Stimulated activated CD4-positive, alpha-beta T cell treated with anti-CD3 and anti-CD28 coated beads, Interleukin-1b, Interleukin-23, amount 100 ng/mL, for 4 hours (primary cell): ENCODE results near the gene SLC6A5.
"Not testable (repeated sequence)": the region's sequence is repeated elsewhere in the genome, so short reads cannot be mapped to it uniquely, and the experiment has no call there.

Experiments
- DNase-seq, 2 donors: peaks; one replicate each; pipeline ENCODE4 v3.0.0-alpha.2; 2020; ENCODE audit warnings: low read depth in 2 of 2

The SLC6A5 gene

DNA sequence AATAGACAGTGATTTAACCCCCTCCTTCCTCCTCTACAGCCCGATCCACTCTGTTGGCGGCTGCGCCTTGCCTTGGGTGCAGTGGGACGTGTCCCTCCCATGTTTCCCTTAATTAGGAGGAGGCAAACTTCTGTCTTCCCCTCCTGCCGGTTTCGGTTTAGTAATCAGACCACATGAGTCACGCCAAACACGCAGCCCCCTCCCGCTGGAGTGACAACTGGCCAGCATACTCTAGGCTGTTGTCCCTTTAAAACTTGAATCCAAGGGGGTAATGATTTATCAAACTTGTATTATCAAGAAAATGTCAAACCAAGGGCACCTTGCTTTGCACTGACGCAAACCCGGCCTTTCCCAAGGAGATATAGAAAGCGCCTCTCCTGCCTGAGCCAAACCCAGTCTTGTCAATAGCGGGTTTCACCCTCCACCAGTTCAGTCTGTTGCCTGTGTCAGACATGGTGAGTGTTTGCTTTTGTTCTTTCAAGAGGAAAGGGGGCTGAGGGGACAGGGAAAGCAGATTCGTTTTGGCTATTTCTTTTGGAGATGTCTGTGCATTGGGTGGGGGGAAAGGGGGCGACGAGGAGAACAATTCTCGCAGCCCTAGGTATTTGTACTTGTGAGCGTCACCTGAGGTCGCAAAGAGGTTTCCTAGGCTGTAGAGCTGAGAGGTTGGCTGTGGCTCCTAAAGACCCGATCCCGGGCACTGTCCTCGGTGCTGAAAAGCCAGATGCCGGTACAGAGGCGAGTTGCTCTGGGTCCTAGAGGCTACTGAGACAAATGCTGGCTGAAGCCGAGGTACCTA is at the start of gene SLC6A5:
TSS of gene SLC6A5 (plus strand) at position 388 of the 799 bp plus-strand sequence. CDS start at position 453, 65 bp downstream.
- peak in 1 of 2 donors; percentile 8 for DNase-seq

DNA sequence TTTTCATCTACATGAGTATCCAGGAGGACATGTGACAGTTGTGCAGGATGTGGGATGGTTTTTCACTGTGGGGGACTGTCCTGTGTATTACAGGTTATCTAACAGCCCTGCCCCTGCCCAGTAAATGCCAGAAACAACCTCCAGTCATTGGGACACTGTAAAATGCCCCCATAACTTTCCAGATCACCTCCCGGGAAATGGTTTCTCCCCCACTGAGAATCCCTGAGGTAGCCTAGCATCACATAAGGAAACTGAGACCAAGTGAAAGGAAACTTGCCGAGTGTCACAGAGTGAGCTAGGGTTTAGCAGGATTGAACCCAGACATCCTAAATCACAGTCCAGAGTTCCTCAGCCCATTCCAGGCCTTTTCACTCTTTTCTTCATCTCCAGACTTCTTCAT is 48.3 kb upstream of the SLC6A5 start:
- DNase-seq, result no peak

DNA sequence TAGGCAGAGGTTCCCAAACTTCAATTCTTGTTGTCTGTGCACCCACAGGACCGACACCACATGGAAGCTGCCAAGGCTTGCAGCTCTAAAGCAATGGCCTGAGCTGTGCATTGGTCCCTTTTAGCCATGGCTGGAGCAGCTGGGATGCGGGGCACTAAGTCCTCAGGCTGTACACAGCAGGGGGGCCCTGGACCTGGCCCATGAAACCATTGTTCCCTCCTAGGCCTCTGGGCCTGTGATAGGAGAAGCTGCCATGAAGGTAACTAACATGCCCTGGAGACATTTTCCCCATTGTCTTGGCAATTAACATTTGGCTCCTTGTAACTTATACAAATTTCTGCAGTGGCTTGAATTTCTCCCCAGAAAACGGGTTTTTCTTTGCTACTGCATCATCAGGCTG is 43.6 kb upstream of the SLC6A5 start:
- no peak for DNase-seq

DNA sequence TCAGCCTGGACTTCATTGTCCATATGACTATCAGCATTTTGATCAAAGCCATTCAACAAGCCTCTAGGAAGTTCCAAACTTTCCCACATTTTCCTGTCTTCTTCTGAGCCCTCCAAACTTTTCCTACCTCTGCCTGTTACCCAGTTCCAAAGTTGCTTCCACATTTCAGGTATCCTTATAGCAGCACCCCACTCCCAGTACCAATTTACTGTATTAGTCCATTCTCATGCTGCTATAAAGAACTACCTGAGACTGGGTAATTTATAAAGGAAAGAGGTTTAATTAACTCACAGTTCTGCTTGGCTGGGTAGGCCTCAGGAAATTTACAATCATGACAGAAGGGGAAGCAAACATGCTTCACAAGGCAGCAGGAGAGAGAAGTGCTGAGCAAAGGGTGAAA is 43.0 kb upstream of the SLC6A5 start:
- DNase-seq, result not testable (repeated sequence)

DNA sequence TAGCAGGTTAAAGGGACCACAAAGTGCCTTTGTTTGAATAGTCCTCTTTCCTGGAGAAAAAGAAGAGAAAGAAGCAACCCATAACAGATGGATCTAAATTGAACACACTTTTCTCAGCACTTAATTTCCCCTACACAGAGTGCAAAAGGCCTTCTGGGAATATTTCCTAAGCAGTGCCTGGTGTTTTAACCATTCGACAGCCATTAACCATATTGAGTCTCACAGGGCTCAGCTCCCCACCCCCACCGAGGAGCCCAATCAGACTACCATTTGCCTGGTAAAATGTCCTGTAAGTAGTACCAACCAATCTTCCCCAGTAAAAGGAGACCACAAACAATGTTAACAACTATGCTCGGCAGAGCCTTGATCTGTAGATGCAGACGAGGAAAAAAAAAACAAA is 40.7 kb upstream of the SLC6A5 start:
- DNase-seq, result no peak

DNA sequence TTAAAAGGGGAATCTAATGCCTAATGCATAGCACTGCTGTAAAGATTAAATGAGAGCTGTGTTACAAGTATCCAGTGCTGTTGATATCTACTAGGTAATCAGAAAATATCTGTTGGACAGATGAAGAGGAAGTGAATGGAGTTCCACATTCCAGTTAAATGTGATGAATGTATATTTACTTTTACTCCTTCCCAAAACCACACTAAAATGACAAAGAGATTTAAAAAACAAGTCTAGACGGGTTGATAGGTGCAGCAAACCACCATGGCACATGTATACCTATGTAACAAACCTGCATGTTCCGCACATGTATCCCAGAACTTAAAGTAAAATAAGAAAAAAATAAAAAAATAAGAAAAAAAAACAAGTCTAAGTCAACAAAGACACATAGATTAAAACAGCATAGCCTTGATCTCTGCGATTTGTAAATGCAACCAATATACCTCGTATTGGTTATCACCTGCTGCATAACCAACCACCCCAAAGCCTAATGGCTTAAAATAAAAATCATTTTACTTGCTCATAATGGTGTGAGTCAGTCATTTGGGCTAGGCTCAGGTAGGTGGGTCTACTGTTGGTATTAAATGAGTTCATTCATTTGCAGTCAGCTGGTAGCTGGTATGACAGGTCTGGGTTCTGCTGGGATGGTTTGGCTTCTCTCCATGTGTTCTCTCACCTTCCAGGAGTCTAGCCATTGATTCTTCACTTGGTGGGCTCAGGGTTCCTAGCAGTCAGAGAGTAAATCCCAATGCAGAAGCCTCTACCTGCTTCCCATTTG is 39.7 kb upstream of the SLC6A5 start:
- DNase-seq, result no peak

DNA sequence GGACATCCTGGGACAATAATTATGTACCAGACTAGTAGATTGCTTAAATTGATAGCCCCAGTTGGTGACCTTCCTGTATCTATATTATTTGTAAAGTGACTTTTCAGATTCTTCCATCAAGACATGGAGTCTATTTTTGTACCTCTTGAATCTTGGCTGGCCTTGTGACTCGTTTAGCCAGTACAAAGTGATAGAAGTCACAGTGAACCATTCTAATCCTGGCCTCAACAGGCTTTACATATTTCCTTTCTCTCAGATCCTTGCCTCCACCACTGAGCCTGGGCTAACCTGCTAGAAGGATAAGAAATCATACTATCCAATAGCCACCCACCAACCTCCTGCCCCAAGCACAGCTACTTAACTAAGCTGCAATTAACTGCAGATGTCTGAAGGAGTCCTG is 37.5 kb upstream of the SLC6A5 start:
- no peak for DNase-seq

DNA sequence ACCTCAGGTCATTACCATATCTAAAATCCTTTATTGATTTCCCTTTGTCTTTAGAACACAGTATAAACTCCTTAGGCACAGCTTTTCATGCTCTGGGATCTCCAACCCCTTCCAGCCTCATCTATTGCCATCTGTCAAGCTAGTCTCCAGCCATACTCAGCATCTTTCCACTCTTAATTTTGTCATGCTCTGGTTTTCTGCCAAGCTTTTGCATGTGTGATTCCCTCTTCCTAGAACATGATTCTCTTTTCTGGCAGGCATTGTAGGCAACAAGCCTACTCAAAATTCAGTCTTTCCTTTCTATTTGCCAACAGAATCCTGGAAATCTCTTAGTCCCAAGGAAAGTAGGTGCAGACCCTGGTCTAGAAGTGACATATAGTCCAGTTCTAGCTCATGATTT is 35.5 kb upstream of the SLC6A5 start:
- no peak for DNase-seq

DNA sequence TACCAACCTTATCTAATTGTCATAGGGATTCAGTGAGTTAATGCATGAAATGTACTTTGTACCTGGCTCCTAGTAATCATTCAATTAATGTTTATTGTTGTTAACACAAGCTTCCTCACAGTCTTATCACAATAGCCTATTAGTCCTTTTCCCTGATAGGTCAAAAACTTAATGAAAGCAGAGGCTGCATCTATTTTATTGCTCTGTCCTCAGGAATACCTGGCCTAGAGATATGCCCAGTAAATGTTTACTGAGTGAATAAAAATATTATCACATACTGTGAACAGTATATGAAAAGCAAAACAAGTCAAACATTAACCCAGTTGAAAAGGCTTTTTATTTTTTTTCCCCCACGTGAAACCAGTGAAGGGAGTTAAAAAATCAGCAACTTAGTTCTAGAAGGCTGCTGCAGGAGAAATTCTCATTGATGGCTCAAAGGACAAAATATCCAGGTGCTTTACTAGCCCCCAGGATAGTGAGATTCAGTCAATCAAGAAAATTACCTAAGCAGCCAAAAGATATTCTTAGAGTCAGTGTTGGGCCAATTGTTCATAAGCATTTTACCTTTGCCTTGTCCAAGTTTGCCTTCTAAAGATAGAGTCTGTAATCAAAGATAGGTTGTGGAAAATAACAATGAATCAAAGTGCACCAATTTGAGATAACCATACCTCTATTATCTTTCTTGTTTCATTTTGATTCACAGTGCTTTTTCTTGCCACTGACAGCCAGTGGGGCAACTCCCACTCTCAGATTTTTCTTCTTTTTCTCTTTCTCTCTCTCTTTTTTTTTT is 34.4 kb upstream of the SLC6A5 start:
- no peak for DNase-seq

DNA sequence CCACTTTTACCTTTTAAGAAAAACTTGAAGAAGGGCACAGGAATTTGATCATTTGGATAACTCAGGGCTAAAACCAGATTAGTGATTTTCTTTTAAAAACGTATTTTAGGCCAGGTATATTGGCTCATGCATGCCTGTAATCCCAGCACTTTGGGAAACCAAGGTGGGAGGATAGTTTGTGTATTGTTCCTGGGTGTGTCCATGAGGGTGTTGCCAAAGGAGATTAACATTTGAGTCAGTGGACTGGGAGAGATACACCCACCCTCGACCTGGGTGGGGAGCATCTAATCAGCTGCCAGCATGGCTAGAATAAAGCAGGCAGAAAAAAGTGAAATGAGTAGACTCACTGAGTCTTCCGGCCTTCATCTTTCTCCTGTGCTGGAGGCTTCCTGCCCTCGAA is 33.3 kb upstream of the SLC6A5 start:
- not testable (repeated sequence) for DNase-seq

DNA sequence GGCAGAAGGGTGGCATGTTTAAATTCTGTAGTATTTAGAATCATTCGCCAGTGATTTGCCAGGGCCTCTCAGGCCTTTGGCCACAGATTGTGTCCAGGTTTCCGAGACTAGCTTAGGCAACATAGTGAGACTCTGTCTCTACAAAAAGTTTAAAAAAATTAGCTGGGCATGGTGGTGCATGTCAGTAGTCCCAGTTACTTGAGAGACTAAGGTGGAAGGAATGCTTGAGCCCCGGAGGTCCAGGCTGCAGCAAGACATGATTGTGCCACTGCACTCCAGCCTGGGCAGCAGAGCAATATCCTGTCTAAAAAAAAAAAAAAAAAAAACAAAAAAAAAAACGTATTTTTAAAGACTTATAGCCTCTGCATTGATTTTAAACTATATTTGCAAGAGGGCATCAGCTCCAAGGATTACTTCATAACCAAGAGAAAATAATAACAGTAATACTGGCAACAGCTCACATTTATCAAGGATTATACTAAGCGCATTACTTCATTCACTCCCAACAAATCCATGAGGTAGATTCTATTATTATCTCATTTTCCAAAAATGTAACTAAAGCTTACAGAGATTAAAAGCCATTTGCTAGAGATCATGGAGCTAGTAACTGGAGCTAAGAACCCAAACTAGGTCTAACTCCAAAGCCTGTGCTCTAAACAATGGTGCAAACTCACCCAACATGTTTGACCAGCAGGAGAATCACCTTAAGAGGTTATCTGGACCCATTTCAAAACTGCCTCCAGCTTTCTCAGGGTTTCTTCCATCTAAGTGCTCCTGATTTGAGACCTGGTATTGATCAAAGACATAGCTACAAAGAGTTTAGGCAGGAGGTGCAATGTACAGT is 32.6 kb upstream of the SLC6A5 start:
- DNase-seq, result no peak

DNA sequence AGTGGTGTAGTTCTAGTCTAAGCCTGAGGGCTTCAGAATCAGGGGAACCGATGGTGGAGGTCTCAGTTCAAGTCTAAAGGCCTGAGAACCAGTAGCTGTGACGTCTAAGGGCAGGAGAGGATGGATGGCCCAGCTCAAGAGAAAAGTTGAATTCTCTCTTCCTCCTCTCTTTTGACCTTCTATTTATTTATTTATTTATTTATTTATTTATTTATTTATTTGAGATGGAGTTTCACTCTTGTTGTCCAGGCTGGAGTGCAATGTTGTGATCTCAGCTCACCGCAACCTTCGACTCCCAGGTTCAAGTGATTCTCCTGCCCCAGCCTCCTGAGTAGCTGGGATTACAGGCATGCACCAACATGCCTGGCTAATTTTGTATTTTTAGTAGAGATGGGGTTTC is 19.7 kb upstream of the SLC6A5 start:
- DNase-seq, result not testable (repeated sequence)

DNA sequence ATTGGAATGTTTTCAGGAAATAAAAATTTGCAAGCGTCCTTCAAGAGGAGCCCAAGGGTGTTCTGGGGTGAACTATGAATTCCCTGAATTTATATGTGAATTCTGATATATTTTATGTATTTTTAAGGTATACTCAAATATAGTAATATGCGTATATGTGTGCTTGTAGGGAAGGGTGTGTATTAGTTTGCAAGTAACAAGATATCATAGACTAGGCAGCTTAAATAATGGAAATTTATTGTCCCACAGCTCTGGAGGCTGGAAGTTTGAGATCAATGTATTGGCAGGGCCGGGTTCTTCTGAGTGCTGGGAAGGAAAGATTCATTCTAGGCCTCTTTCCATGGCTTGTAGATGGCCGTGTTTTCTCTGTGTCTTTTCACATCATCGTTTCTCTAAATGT is 16.2 kb upstream of the SLC6A5 start:
- DNase-seq, result no peak

DNA sequence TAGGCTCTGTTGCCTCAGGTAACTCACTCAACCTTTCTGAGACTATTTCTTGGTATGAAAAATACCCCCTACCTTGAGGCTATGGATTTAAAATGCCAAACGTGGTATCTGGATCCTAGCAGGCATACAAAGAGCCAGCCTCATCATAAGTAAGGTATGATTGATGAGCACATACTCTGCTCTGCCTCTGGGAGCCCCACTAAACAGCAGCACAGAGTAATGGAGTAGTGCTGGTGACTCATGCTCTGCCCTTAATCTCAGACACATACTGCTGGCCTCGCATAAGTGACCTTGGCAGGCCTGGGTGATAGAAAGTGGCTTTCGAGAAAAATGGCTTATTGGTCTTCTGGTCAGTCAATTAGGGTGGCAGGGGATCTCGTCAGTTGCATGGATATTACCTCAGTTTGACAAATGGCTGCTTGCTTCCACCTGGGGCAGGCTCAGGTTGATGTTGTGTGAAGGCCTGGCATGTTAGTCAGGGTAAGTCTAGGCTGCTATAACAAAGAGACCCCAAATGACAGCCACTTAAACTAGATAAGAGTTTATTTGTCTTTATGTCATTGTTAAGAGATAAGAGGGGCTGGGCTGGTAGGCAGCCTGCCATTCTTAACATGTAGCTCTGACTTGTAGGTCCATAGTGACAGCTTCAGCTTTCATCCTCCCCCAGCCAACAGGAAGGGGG is 15.2 kb upstream of the SLC6A5 start:
- DNase-seq, result no peak

DNA sequence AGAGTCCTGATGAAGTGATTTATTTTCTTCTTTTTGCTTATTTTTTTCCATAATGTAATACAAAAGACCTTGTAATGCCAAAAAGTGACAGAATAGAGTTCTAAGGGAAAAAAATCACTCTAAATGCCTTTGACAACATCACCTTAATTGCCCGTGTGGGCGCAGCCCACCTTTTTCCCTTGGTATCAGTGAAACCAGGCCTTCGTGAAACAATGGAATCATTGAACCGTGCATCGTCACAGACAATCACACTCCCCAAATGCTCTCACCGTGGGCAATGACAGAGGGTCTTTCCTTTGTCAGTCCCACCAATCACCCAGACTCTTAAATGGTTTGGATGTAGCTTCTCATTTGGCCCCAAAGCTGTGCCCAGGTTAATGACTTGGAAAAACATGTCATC is 9.6 kb upstream of the SLC6A5 start:
- no peak for DNase-seq

DNA sequence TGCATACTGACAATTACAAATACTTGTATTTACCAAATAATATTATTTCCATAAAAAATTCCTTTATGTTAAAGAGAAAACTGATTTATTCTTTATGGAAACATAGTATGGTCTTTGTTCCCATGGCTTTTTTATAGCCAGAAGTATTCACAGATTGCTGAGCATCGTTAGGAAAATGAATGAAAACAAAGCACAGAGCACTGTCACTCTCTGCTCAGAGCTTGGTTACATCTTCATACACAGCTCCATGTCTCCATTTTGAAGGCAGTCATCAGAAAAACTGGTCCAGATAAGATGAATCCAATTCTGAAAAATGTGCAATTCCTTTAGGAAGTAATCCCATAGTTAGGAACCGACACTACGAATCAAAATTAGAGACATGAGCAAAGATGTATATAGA is 9.0 kb upstream of the SLC6A5 start:
- DNase-seq, result no peak

DNA sequence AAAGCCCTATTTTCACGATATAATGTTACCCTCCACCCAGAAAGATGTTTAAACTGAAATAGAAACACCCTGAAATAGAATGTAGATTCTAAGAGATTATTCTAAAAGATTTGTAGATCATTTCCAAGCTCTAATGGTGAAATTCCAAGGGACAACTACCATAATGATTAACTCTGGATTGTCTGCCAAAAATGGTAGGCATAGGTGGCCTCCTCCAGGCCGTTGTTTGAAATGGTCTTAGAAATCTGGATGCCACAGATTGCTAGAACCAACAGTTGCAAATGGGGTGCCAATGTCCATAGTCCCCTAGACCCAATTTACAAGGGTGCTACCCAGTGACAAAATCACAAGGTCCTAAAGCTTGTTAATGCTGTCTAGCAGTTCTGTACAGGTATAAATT is 6.7 kb upstream of the SLC6A5 start:
- DNase-seq, result no peak

DNA sequence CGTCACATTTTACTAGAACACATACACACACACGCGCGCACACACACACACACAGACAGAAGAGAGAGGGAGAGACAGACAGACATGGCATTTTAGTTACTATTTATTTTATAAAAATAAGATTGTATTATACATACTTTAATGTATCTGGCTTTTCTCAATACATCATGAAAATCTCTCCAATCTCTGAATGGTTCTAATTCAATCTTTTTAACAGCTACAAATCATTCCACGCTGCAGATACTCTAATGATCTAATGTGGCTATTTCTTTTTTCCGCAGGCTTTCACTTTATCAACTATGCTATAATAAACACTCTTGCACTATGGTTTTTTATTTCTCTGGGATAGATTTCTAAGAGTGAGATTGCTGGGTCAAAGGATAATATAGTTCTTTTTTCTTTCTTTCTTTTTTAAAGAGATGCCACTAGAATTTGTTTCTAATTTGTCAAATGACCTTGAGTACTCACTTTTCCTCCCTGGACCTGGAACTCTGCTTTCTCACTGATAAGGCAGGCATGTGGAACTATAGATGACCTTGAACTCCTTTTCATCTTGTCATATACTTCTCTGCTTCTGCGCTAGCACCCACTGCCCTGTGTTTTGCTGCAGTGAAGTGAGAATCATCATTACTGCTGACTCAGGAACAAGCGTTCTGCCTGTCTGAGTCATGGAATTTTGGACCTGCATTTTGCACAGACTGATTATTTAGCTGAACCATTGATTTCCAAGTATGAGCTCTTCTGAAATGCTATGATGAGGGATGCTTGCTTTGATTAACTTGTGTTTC is 4.9 kb upstream of the SLC6A5 start:
- DNase-seq, result no peak

DNA sequence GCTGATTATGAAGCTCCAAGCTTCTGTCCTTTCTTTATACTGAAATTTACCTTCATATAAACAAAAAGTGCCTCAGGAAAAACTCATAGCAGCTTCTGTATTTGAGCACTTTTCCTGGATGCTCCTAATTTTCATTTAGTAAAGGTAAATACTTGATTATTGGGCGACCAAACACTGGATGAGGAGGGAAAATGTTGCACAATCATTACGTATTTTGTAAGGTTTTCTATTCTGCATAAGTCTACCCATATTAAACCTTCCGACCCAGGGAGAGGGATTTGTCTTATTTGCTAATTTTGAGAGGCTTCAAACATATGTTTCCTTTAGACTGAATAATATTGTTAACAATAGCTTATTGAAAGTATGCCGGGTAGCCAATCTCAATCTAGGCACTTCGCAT is 4.3 kb upstream of the SLC6A5 start:
- DNase-seq, result no peak
